Prostate gland (tissue), 2 donors: Measurements from ENCODE around the gene MYO5A.

ENCODE experiments used
- CTCF ChIP-seq, 4 experiments: fragments of 200-600 bp in 2 of 4; fragments of 450-650 bp in 2 of 4; sonication (generic) in 2 of 4; IDR thresholded peaks; 1 replicate in 3 of 4; 2 replicates in 1 of 4; pipeline ENCODE4 v1.5.1; 2016 to 2019; ENCODE audit warnings: antibody characterized with exemption in 4 of 4, mild to moderate bottlenecking in 2 of 4, moderate library complexity in 2 of 4
- POLR2A ChIP-seq: fragments of 450-650 bp; IDR thresholded peaks from one replicate; pipeline ENCODE4 v1.6.1; 2016; ENCODE audit warnings: antibody characterized with exemption, mild to moderate bottlenecking
- POLR2AphosphoS5 ChIP-seq: sonication (generic); formaldehyde crosslinking; IDR thresholded peaks from one replicate; pipeline ENCODE4 v1.6.1; 2017; ENCODE audit warnings: antibody characterized with exemption

GRCh38 chr15:52428297-52428696 is 100.4 kb downstream of the MYO5A start:
- TF ChIP-seq CTCF (IDR thresholded peaks at IDR 0.05) (no peak), POLR2AphosphoS5 (no peak), POLR2A (no peak)
